IPS DF 19.7 (cell line): ENCODE data around the gene FADS3.

Experiments used
- DNase-seq: peaks from one replicate; pipeline ENCODE4 v3.0.0-alpha.2; 2013; ENCODE audit warnings: low read depth, low spot score

Gene FADS3

GRCh38 chr11:61855939-61856680 lies 35.2 kb downstream of the FADS3 start:
- no peak for DNase-seq

GRCh38 chr11:61854966-61855714 lies 36.2 kb downstream of the FADS3 start:
- no peak for DNase-seq

GRCh38 chr11:61854206-61854895 lies 37.0 kb downstream of the FADS3 start:
- no peak for DNase-seq

GRCh38 chr11:61853698-61854169 lies 37.6 kb downstream of the FADS3 start:
- DNase-seq, result no peak

- DNase-seq, result no peak
These were observed 39.4 kb downstream of the FADS3 start for GRCh38 chr11:61851900-61852295.

- DNase-seq, result no peak
These were observed 40.0 kb downstream of the FADS3 start for GRCh38 chr11:61851113-61851899.

GRCh38 chr11:61850687-61851086 lies 40.7 kb downstream of the FADS3 start:
- no peak for DNase-seq

GRCh38 chr11:61848631-61849030 lies 42.7 kb downstream of the FADS3 start:
- no peak for DNase-seq

- no peak for DNase-seq
These were observed 43.3 kb downstream of the FADS3 start for GRCh38 chr11:61847914-61848581.

- no peak for DNase-seq
These were observed 44.9 kb downstream of the FADS3 start for GRCh38 chr11:61846362-61847020.

- no peak for DNase-seq
These were observed 46.3 kb downstream of the FADS3 start for GRCh38 chr11:61844909-61845565.

- no peak for DNase-seq
These were observed 48.9 kb downstream of the FADS3 start for GRCh38 chr11:61842528-61842820.

GRCh38 chr11:61841636-61842527 lies 49.5 kb downstream of the FADS3 start:
- no peak for DNase-seq

- DNase-seq, result no peak
These were observed 51.0 kb downstream of the FADS3 start for GRCh38 chr11:61840371-61840770.

GRCh38 chr11:61839742-61840141 lies 51.6 kb downstream of the FADS3 start:
- DNase-seq, result no peak

GRCh38 chr11:61838921-61839320 lies 52.4 kb downstream of the FADS3 start:
- DNase-seq, result no peak

- DNase-seq, result no peak
These were observed 52.8 kb downstream of the FADS3 start for GRCh38 chr11:61838501-61838900.

GRCh38 chr11:61837411-61838005 lies 53.8 kb downstream of the FADS3 start:
- no peak for DNase-seq

GRCh38 chr11:61836193-61836592 lies 55.2 kb downstream of the FADS3 start:
- no peak for DNase-seq
